ENCODE results near the gene FAF1. TPM values are rescaled to one million over a fixed set of nuclear protein-coding genes. Genes with fewer than 3 reads are reported as not detected.
"Not testable (repeated sequence)": the region's sequence is repeated elsewhere in the genome, so short reads cannot be mapped to it uniquely, and the experiment has no call there.

The FAF1 gene
- total RNA-seq, 4 donors from 2014 or later = 32.3 to 51.4 (median 36.1) TPM

DNA sequence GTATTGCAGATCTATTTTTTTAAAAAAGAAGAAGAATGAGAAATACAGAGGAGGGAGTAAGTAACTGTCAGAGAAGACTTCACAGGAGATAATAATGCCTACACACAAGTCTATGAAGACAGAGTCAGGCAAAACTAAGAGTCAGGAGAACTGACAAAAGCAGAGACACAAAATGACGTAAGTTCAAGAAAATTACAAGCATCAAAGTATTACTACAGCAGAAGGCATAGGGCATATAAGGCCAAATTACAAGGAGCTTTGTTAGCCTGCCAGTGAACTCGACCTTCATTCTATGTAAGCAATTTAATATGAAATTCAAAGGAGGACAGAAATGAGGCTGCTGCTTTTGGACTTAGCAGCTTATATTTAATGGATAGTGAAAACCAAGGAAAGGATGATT lies 23.7 kb downstream of the FAF1 start:
- ATAC-seq (ENCODE audit: low FRiP score) (no peak), DNase-seq (ENCODE audit: low spot score) (no peak)
- TF ChIP-seq, protein P1, sequence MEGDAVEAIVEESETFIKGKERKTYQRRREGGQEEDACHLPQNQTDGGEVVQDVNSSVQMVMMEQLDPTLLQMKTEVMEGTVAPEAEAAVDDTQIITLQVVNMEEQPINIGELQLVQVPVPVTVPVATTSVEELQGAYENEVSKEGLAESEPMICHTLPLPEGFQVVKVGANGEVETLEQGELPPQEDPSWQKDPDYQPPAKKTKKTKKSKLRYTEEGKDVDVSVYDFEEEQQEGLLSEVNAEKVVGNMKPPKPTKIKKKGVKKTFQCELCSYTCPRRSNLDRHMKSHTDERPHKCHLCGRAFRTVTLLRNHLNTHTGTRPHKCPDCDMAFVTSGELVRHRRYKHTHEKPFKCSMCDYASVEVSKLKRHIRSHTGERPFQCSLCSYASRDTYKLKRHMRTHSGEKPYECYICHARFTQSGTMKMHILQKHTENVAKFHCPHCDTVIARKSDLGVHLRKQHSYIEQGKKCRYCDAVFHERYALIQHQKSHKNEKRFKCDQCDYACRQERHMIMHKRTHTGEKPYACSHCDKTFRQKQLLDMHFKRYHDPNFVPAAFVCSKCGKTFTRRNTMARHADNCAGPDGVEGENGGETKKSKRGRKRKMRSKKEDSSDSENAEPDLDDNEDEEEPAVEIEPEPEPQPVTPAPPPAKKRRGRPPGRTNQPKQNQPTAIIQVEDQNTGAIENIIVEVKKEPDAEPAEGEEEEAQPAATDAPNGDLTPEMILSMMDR (IDR thresholded peaks at IDR 0.05) = no peak

DNA sequence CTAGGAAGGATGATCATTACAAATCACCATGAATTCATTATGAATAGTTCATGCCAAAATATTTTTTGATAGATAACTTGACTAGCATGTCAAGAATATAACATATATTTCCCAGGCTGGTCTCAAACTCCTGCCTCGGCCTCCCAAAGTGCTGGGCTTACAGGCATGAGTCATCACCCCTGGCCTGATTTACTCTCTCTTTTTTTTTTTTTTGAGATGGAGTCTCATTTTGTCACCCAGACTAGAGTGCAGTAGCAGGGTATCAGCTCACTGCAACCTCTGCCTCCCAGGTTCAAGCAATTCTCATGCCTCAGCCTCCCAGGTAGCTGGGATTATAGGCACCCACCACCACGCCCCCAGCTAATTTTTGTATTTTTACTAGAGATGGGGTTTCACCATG lies 24.8 kb downstream of the FAF1 start:
- DNase-seq (ENCODE audit: low spot score); ATAC-seq (ENCODE audit: low FRiP score): not testable (repeated sequence)

DNA sequence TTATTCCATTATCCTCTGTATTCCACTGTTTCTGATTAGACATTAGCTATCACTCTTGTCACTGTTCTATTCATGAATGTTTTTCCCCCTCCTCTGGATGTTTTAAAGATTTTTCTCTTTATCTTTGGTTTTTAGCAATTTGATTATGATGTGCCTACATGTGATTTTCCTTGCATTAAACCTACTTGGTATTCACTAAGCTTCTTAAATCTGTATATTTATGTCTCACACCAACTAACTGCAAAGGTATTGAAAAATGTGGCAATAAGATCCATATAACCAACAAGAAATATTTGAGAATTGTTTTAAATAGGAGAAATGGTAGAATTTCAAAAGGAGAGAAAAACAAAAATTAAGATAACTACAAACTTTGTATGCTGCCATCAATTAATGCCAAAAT lies 25.2 kb downstream of the FAF1 start:
- no peak for ATAC-seq (ENCODE audit: low FRiP score)
- TF ChIP-seq, protein P1 (IDR thresholded peaks at IDR 0.05) = no peak
- no peak for DNase-seq (ENCODE audit: low spot score)

DNA sequence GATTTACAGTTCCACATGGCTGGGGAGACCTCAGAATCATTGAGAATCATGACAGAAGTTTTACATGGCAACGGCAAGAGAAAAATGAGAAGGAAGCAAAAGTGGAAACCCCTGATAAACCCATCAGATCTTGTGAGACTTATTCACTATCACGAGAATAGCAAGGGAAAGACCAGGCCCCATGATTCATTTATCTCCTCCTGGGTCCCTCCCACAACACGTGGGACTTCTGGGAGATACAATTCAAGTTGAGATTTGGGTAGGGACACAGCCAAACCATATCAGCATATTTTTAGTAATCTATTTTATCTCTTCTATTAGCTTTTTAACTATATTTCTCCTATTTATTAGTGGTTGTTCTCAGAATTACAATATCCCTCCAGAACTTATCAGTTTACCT lies 26.3 kb downstream of the FAF1 start:
- ATAC-seq (ENCODE audit: low FRiP score); DNase-seq (ENCODE audit: low spot score): not testable (repeated sequence)

DNA sequence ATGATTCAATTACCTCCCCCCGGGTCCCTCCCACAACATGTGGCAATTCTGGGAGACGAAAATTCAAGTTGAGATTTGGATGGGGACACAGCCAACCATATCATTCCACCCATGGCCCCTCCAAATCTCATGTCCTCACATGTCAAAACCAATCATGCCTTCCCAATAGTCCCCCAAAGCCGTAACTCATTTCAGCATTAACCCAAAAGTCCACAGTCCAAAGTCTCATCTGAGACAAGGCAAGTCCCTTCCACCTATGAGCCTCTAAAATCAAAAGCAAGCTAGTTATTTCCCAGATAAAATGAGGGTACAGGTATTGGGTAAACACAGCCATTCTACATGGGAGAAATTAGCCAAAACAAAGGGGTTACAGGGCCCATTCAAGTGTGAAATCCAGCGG lies 28.0 kb downstream of the FAF1 start:
- DNase-seq (ENCODE audit: low spot score); ATAC-seq (ENCODE audit: low FRiP score): not testable (repeated sequence)

DNA sequence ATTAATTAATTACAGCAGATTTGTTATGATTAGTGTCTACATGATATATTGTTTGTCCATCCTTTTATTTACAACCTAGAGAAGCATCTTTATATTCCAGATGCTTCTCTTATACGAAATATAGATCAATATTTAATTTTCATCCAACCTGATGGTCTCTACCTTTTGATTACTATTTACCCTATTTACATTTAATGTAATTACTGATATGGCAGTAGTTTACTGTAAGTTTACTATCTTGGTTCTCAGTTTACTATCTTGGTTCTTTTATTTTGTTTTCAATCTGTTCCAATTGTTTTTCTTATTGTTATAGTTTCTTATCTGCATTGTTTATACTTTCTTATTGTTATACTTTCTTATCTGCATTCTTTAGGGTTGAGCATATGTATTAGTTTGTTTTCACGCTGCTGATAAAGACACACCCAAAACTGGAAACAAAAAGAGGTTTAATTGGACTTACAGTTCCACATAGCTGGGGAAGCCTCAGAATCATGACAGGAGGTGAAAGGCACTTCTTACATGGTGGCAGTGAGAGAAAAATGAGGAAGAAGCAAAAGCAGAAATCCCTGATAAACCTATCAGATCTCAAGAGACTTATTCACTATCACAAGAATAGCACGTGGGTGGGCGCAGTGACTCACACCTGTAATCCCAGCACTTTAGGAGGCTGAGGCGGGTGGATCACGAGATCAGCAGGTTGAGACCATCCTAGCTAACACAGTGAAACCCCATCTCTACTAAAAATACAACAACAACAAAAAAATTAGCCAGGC lies 28.9 kb downstream of the FAF1 start:
- TF ChIP-seq, protein P1 (IDR thresholded peaks at IDR 0.05) = no peak
- DNase-seq (ENCODE audit: low spot score) = no peak
- no peak for ATAC-seq (ENCODE audit: low FRiP score)

DNA sequence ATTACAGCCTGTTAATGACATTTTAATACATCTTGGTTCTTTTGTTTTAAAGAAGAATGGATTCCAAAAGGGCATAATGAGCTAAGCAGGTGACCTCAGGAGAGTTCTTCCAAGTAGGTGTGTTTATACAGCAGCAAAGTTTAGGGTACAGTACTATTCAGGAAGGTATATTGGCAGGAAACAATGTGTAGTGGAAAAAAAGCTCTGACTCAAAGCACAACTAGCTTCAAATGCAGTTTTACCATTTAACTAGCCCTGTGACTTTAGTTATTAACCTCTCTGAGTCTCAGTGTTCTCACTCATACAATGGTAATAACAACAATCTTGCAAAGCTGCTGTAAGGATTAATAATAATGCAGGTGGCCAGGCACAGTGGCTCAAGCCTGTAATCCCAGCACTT lies 29.9 kb downstream of the FAF1 start:
- TF ChIP-seq, protein P1 (IDR thresholded peaks at IDR 0.05) = no peak
- DNase-seq (ENCODE audit: low spot score) (no peak), ATAC-seq (ENCODE audit: low FRiP score) (no peak)

DNA sequence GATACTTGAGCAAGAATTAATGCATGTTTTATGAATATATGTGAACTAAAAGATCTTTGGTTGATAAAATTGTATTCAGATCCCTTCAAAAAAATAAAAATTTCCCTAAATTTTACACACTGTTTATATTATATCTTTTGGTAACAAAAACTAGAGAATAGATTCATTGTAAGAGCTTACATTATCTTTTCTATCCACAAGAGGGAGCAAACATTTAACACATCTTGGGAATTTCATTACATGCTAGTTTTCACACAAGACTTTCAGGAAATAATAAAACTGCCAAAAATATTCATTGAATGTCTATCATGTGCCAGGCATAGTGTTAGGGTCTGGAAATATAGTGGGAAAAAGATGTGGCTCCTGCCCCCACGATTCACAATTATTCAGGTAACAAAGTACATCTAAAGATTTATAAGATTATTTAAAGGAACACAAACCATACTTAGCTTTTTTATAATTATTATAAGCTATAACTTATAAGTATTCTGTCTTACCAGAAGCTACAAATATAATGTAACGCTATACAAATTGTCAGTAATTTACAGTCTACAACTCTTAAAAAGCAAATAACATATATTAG lies 30.6 kb downstream of the FAF1 start:
- ATAC-seq (ENCODE audit: low FRiP score) (no peak), DNase-seq (ENCODE audit: low spot score) (no peak)
- TF ChIP-seq, protein P1 (IDR thresholded peaks at IDR 0.05) = no peak
